OCI-LY1 (cell line): ENCODE data around the gene CEACAM16.

Experiments used
- CTCF ChIP-seq: fragments of 200-600 bp; sonication (generic), shearing (Covaris generic); IDR thresholded peaks from 2 replicates; pipeline ENCODE4 v1.5.1; 2017; ENCODE audit warnings: mild to moderate bottlenecking, antibody characterized with exemption, low read length, moderate library complexity, mixed read lengths
- EZH2 ChIP-seq: fragments of 200-600 bp; sonication (generic), shearing (Covaris generic); IDR thresholded peaks from 2 replicates; pipeline ENCODE4 v1.8.0; 2017; ENCODE audit warnings: borderline replicate concordance, mixed run types, mild to moderate bottlenecking, antibody characterized with exemption, low read length, moderate library complexity, mixed read lengths

GRCh38 chr19:44731081-44731480 lies 32.1 kb downstream of the CEACAM16 start:
- TF ChIP-seq CTCF (no peak), EZH2 (no peak)
